DMS153 (cell line): ENCODE data around the gene TMEM259.

Experiments
- DNase-seq: peaks from one replicate; lab custom pipeline; 2025; lab: John Stamatoyannopoulos, UW

The TMEM259 gene

DNA sequence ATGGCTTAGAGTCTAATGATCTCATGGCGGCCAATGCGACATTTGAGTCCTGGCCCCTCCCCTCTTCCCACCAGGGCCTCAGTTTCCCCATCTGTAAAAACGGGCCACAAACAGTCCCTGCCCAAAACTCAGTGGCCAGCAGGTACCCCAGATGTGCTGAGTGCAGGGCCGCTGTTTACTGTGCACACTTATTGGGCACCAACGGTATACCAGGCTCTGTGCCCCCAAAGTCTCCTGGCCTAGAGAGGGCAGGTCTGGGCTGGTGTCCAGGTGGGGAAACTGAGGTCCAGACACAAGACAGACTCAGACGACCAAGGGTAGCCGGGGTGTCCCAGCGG is 60.4 kb downstream of the TMEM259 start:
- DNase-seq: no peak

DNA sequence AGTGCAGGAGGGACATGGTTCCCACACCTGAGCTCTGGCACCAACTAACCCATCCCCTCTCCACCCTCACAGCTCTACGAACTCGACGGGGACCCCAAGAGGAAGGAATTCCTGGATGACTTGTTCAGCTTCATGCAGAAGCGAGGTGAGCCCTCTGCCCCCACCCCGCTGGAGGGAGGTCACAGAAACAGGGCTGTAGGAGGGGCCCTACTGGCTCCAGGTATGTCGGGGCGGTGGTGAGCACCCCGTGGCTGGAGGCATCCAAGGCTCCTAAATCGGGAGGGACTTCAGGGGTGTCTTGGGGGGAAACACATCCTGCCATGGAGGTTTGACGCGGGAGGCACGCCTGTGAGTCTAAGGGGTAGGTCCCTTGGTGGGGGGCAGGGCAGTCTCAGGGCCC is 60.9 kb downstream of the TMEM259 start:
- DNase-seq: no peak
